Vagina (tissue), 2 donors: ENCODE measurements around the gene ATIC. TPM values are rescaled to one million over a fixed set of nuclear protein-coding genes. Genes with fewer than 3 reads are reported as not detected.

Experiments
- DNase-seq, 2 donors: peaks; one replicate each; pipeline ENCODE4 v3.0.0-alpha.2; 2017; ENCODE audit errors: extremely low spot score in 2 of 2
- H3K27ac ChIP-seq: fragments of 200-600 bp; sonication (generic); one replicate; pipeline ENCODE4 v1.5.1; 2019
- H3K27me3 ChIP-seq: fragments of 200-600 bp; sonication (generic); one replicate; pipeline ENCODE4 v1.5.1; 2019
- H3K36me3 ChIP-seq, 2 donors: fragments of 200-600 bp; sonication (generic); one replicate each; pipeline ENCODE4 v1.5.1; 2017 to 2019
- H3K4me1 ChIP-seq: fragments of 200-600 bp; sonication (generic); one replicate; pipeline ENCODE4 v1.5.1; 2019
- H3K4me3 ChIP-seq, 2 donors: fragments of 200-600 bp; sonication (generic); 1 replicate in 1 of 2; 2 replicates in 1 of 2; pipeline ENCODE4 v1.5.1; 2016 to 2019
- H3K9me3 ChIP-seq: fragments of 200-600 bp; sonication (generic); one replicate; pipeline ENCODE4 v1.5.1; 2019
- POLR2A ChIP-seq, 2 donors: fragments of 450-650 bp; IDR thresholded peaks; one replicate each; pipeline ENCODE4 v1.6.1; 2017; ENCODE audit warnings: antibody characterized with exemption in 2 of 2, mild to moderate bottlenecking in 2 of 2, moderate library complexity in 2 of 2
- POLR2AphosphoS5 ChIP-seq, 2 donors: sonication (generic); formaldehyde crosslinking; IDR thresholded peaks; one replicate each; pipeline ENCODE4 v1.9.0; 2017; ENCODE audit warnings: antibody characterized with exemption in 2 of 2, mild to moderate bottlenecking in 2 of 2, low read depth in 1 of 2; ENCODE audit not compliant: insufficient read depth in 1 of 2
- intact Hi-C: fragments of 100-400 bp; cut with DNase I; formaldehyde crosslinking; loops from one replicate; pipeline ENCODE4 v1.15.1; 2023
- total RNA-seq: library from RNA; depleted of rRNA; stranded (reverse); fragments of >200 nt; gene quantifications from one replicate; pipeline ENCODE4 v1.2.3, GENCODE V29; 2016
- TF ChIP-seq, protein P1 (sequence below), 3 experiments: fragments of 450-650 bp in 2 of 3; fragments of 200-600 bp in 1 of 3; sonication (generic) in 1 of 3; IDR thresholded peaks; one replicate each; pipeline ENCODE4 v1.5.1; 2017 to 2019; ENCODE audit warnings: antibody characterized with exemption in 3 of 3, mild to moderate bottlenecking in 2 of 3, moderate library complexity in 2 of 3

The ATIC gene
- total RNA-seq, 1 donor from 2014 or later = 75.6 TPM

DNA sequence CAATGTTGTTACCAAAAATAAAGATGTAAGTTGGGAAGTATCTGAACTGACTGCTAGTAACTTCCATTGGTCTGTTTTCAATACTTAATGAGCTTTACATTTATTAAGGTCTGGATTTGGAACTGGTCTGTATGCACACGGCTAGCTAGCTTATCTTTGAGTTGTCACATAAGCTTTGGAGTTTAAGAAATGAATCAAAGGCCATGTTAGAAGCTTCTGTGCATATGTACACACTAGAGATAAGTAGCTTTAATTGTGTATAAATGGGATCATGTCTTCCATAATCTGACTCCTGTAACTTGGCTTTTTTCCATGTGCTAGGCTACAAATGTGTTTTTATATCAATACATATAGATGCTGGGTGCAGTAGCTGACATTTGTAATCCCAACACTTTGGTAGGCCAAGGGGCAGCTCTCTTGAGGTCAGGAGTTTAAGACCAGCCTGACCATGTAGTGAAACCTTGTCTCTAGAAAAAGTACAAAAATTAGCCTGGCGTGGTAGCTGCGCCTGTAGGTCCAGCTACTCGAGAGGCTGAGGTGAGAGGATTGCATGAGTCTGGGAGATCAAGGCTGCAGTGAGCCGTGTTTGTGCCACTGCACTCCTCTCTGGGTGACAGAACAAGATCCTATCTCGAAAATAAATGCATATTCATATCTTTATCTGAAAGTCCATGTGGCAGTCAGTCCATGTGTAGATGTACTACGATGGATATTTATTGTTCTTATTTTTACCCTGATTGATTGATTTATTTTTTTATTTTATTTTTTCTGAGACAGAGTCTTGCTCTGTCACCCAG is 27.2 kb downstream of the ATIC start:
- TF ChIP-seq POLR2AphosphoS5 (IDR thresholded peaks at IDR 0.05; ENCODE audit: insufficient read depth in 1 of 2, low read depth in 1 of 2) = no peak
- TF ChIP-seq POLR2A (IDR thresholded peaks at IDR 0.05) = no peak
- TF ChIP-seq, protein P1, sequence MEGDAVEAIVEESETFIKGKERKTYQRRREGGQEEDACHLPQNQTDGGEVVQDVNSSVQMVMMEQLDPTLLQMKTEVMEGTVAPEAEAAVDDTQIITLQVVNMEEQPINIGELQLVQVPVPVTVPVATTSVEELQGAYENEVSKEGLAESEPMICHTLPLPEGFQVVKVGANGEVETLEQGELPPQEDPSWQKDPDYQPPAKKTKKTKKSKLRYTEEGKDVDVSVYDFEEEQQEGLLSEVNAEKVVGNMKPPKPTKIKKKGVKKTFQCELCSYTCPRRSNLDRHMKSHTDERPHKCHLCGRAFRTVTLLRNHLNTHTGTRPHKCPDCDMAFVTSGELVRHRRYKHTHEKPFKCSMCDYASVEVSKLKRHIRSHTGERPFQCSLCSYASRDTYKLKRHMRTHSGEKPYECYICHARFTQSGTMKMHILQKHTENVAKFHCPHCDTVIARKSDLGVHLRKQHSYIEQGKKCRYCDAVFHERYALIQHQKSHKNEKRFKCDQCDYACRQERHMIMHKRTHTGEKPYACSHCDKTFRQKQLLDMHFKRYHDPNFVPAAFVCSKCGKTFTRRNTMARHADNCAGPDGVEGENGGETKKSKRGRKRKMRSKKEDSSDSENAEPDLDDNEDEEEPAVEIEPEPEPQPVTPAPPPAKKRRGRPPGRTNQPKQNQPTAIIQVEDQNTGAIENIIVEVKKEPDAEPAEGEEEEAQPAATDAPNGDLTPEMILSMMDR (IDR thresholded peaks at IDR 0.05) = no peak
- peaks cover 0 to 34% of the 10 kb centered on the region in 2 donors for H3K36me3 ChIP-seq
- no peak overlapping the region for H3K27ac ChIP-seq
- intact Hi-C loops = no loop called here
- DNase-seq = no peak
- H3K4me1 ChIP-seq = no peaks in the 10 kb centered on the region
- no peak overlapping the region for H3K4me3 ChIP-seq
- H3K9me3 ChIP-seq = no peaks in the 10 kb centered on the region
- H3K27me3 ChIP-seq = no peaks in the 10 kb centered on the region

DNA sequence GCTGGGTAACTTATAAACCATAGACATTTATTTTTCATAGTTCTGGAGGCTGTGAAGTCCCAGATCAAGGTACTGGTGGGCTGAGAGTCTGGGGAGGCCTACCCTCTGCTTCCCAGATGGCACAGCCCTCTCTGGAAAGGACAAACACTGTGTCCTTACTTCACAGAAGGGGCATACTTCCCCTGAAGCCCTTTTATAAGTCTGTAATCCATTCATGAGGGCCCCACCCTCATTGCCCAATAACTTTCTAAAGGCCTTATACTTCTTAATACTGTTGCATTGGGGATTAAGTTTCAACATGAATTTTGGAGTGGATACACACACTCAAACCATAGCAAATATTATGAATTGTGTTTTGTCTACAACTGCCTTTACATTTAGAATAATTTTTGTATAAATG is 36.0 kb downstream of the ATIC start:
- intact Hi-C loops = no loop called here

GRCh38 chr2:215352602-215353001 is 40.7 kb downstream of the ATIC start:
- H3K36me3 ChIP-seq = peaks cover 0 to 16% of the 10 kb centered on the region in 2 donors
- no peaks in the 10 kb centered on the region for H3K9me3 ChIP-seq
- no peaks in the 10 kb centered on the region for H3K27me3 ChIP-seq
- H3K4me3 ChIP-seq = no peak overlapping the region
- intact Hi-C loops = no loop called here
- no peaks in the 10 kb centered on the region for H3K4me1 ChIP-seq
- TF ChIP-seq, protein P1 (IDR thresholded peaks at IDR 0.05) = no peak
- TF ChIP-seq POLR2A (IDR thresholded peaks at IDR 0.05) = no peak
- no peak for TF ChIP-seq POLR2AphosphoS5 (IDR thresholded peaks at IDR 0.05; ENCODE audit: insufficient read depth in 1 of 2, low read depth in 1 of 2)
- no peak for DNase-seq
- no peak overlapping the region for H3K27ac ChIP-seq

More for the DNA sequence above, 36.0 kb downstream of the ATIC start:
- TF ChIP-seq, protein P1 (IDR thresholded peaks at IDR 0.05) = no peak
- TF ChIP-seq POLR2A (IDR thresholded peaks at IDR 0.05) (no peak), POLR2AphosphoS5 (IDR thresholded peaks at IDR 0.05; ENCODE audit: insufficient read depth in 1 of 2, low read depth in 1 of 2) (no peak)
- no peak for DNase-seq
- no peaks in the 10 kb centered on the region for H3K4me1 ChIP-seq
- H3K4me3 ChIP-seq = no peak overlapping the region
- peaks cover 0 to 48% of the 10 kb centered on the region in 2 donors for H3K36me3 ChIP-seq
- no peak overlapping the region for H3K27ac ChIP-seq
- H3K9me3 ChIP-seq = no peaks in the 10 kb centered on the region
- no peaks in the 10 kb centered on the region for H3K27me3 ChIP-seq

GRCh38 chr2:215354771-215355695 is 43.2 kb downstream of the ATIC start:
- H3K4me1 ChIP-seq = no peaks in the 10 kb centered on the region
- no peak for TF ChIP-seq POLR2AphosphoS5 (IDR thresholded peaks at IDR 0.05; ENCODE audit: insufficient read depth in 1 of 2, low read depth in 1 of 2)
- no peak for TF ChIP-seq POLR2A (IDR thresholded peaks at IDR 0.05)
- TF ChIP-seq, protein P1 (IDR thresholded peaks at IDR 0.05) = no peak
- H3K27me3 ChIP-seq = no peaks in the 10 kb centered on the region
- no peaks in the 10 kb centered on the region for H3K9me3 ChIP-seq
- no peaks in the 10 kb centered on the region for H3K36me3 ChIP-seq
- no peak overlapping the region for H3K4me3 ChIP-seq
- no peak overlapping the region for H3K27ac ChIP-seq
- no peak for DNase-seq
- intact Hi-C loops = no loop called here
